ENCODE results near the gene RBBP9. TPM values are rescaled to one million over a fixed set of nuclear protein-coding genes. Genes with fewer than 3 reads are reported as not detected.

The RBBP9 gene
- total RNA-seq: 22.5 and 31.7 TPM in 2 replicates
- polyA plus RNA-seq: 6.6 and 8.0 TPM in 2 replicates

DNA sequence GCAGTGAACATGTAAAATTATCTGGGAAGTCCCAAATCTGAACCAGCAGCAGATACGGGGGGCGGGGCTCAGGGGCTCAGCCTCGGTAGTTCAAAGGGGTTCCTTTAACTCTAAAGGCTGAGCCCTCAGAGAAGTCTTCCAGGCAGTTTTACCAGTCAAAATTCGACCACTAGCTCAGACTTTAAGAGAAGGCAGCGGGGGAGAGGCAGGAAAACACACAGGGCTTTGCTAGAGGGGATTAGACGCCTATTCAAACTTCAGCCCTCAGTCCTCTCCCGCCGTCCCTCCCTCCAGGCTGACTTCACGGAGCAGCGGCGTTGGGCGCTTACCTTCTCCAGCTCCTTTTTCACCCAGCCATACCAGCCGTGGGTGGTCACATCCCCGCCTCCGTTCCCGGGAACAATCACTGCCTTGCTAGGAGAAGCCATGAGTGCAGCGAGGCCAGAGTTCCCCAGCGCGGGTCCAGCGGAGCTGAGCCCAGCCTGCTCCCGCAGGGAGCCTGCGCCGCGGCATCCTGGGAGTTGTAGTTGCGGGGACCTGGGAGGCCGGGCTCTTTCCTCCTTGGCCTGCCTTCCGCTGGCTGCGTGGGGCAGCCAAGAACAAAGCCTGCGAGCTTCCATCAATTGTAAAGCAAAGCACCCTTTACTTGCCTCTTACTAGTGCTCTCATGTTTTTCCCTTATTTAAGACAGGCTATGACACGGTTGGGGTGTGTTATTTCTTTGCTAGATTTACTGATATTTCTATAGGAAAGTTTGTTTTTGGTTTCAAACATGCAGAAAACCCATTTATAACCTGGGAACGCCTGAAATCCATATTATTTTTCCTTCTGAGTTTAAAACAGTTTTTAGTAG, at the start of gene RBBP9:
TSS of gene RBBP9 (minus strand) at position 486 of the 853 bp plus-strand sequence. CDS start at position 428, 58 bp downstream.
- no peaks in the 10 kb centered on the region for H3K9me2 ChIP-seq (replicated peaks; ENCODE audit: insufficient read depth)
- peak within 1 kb of the TSS; percentile 84 for H2AFZ ChIP-seq
- peak within 1 kb of the TSS; percentile 47 for H3K4me3 ChIP-seq
- WGBS (ENCODE audit: low lambda C conversion rate, missing lambda C conversion rate): 4% methylated on average over 31 of the region's 31 CpGs
- TF ChIP-seq EZH2 (IDR thresholded peaks at IDR 0.05; ENCODE audit: borderline replicate concordance): no peak
- no peak for TF ChIP-seq EZH2phosphoT487 (IDR thresholded peaks at IDR 0.05; ENCODE audit: low read depth, severe bottlenecking, unreplicated experiment)
- TF ChIP-seq, protein P1, sequence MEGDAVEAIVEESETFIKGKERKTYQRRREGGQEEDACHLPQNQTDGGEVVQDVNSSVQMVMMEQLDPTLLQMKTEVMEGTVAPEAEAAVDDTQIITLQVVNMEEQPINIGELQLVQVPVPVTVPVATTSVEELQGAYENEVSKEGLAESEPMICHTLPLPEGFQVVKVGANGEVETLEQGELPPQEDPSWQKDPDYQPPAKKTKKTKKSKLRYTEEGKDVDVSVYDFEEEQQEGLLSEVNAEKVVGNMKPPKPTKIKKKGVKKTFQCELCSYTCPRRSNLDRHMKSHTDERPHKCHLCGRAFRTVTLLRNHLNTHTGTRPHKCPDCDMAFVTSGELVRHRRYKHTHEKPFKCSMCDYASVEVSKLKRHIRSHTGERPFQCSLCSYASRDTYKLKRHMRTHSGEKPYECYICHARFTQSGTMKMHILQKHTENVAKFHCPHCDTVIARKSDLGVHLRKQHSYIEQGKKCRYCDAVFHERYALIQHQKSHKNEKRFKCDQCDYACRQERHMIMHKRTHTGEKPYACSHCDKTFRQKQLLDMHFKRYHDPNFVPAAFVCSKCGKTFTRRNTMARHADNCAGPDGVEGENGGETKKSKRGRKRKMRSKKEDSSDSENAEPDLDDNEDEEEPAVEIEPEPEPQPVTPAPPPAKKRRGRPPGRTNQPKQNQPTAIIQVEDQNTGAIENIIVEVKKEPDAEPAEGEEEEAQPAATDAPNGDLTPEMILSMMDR (IDR thresholded peaks at IDR 0.05; ENCODE audit: poor library complexity): no peak
- peak; percentile 90 for DNase-seq (ENCODE audit: low spot score)
- H4K20me1 ChIP-seq (ENCODE audit: insufficient read depth, poor library complexity, severe bottlenecking): no peaks in the 10 kb centered on the region
- H3K27ac ChIP-seq: peak within 1 kb of the TSS; percentile 54
- H3K9me3 ChIP-seq (ENCODE audit: low read depth): no peaks in the 10 kb centered on the region
- peaks cover 10% of the 10 kb centered on the region for H3K79me2 ChIP-seq
- H3K4me1 ChIP-seq (ENCODE audit: insufficient read depth): no peaks in the 10 kb centered on the region
- H3K36me3 ChIP-seq (replicated peaks; ENCODE audit: insufficient read depth, low read depth): no peaks in the 10 kb centered on the region
- H3K4me2 ChIP-seq: peak within 1 kb of the TSS; percentile 73
- H3K27me3 ChIP-seq: no peaks in the 10 kb centered on the region

DNA sequence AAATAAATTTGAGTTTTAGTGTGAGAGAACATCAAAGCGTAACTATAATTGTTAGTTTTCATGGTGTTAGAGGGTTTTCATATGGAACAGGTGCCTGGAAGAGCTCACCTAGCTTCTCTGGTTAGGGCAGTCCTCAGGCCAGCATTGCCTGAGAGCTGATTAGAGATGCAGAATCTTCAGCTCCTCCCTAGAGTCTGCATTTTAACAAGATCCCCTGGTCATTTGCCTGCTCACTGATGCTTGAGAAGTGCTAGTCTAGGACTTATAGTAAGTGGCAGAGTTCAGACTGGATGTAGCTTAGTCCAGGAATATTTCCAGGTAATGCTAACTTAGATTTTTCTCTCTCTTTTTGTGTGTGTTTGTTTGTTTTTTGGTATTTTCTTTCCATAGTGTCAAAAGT, 48.5 kb upstream of the RBBP9 start:
- H4K20me1 ChIP-seq (ENCODE audit: insufficient read depth, poor library complexity, severe bottlenecking): no peaks in the 10 kb centered on the region
- H3K4me1 ChIP-seq (ENCODE audit: insufficient read depth): no peaks in the 10 kb centered on the region
- TF ChIP-seq EZH2phosphoT487 (IDR thresholded peaks at IDR 0.05; ENCODE audit: low read depth, severe bottlenecking, unreplicated experiment): no peak
- TF ChIP-seq, protein P1 (IDR thresholded peaks at IDR 0.05; ENCODE audit: poor library complexity): no peak
- no peak for TF ChIP-seq EZH2 (IDR thresholded peaks at IDR 0.05; ENCODE audit: borderline replicate concordance)
- no peak overlapping the region for H2AFZ ChIP-seq
- H3K27me3 ChIP-seq: no peaks in the 10 kb centered on the region
- H3K9me3 ChIP-seq (ENCODE audit: low read depth): no peaks in the 10 kb centered on the region
- H3K36me3 ChIP-seq (replicated peaks; ENCODE audit: insufficient read depth, low read depth): no peaks in the 10 kb centered on the region
- no peak for DNase-seq (ENCODE audit: low spot score)
- no peak overlapping the region for H3K4me3 ChIP-seq
- no peak overlapping the region for H3K4me2 ChIP-seq
- 100% methylated on average over 1 of the region's 1 CpG for WGBS (ENCODE audit: low lambda C conversion rate, missing lambda C conversion rate)
- no peaks in the 10 kb centered on the region for H3K79me2 ChIP-seq
- no peak overlapping the region for H3K27ac ChIP-seq
- no peaks in the 10 kb centered on the region for H3K9me2 ChIP-seq (replicated peaks; ENCODE audit: insufficient read depth)

DNA sequence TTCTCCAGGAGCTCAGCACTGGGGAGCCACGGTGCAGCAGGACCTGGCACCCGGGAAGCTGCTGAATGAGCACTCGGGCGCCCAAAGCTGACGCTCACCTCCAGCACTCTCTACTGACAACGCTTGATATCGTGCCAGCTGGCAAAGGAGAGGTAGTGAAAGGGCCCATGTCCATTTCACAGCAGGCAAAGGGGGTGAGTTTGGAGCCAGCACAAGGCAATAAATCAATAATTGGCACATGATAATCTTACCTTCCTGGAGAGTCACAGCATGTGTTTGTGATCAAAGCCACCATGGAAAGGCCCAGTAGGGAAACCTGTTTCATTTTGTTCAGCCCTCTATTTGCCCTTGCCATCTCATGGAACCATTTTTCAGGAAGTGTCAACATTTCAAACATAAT, 46.9 kb upstream of the RBBP9 start:
- Histone ChIP-seq H3K4me2 (no peak overlapping the region), H3K36me3 (replicated peaks; ENCODE audit: insufficient read depth, low read depth) (no peaks in the 10 kb centered on the region), H3K27me3 (no peaks in the 10 kb centered on the region), H3K9me3 (ENCODE audit: low read depth) (no peaks in the 10 kb centered on the region), H3K4me1 (ENCODE audit: insufficient read depth) (no peaks in the 10 kb centered on the region), H3K27ac (no peak overlapping the region), H3K9me2 (replicated peaks; ENCODE audit: insufficient read depth) (no peaks in the 10 kb centered on the region), H4K20me1 (ENCODE audit: insufficient read depth, poor library complexity, severe bottlenecking) (no peaks in the 10 kb centered on the region), H3K79me2 (no peaks in the 10 kb centered on the region), H3K4me3 (no peak overlapping the region), H2AFZ (no peak overlapping the region)
- no peak for DNase-seq (ENCODE audit: low spot score)
- TF ChIP-seq EZH2 (IDR thresholded peaks at IDR 0.05; ENCODE audit: borderline replicate concordance) (no peak), EZH2phosphoT487 (IDR thresholded peaks at IDR 0.05; ENCODE audit: low read depth, severe bottlenecking, unreplicated experiment) (no peak)
- TF ChIP-seq, protein P1 (IDR thresholded peaks at IDR 0.05; ENCODE audit: poor library complexity): no peak
- 95% methylated on average over 7 of the region's 7 CpGs for WGBS (ENCODE audit: low lambda C conversion rate, missing lambda C conversion rate)
